Stimulated activated naive CD8-positive, alpha-beta T cell treated with anti-CD3 and anti-CD28 coated beads, Interleukin-15, amount 100 ng/mL, for 72 hours (primary cell): ENCODE measurements around the gene UBE2C.
A peak's percentile ranks its signal among the peaks of the same experiment; 100 is the strongest.
"Not testable (repeated sequence)": the region's sequence is repeated elsewhere in the genome, so short reads cannot be mapped to it uniquely, and the experiment has no call there.

ENCODE experiments used
- ATAC-seq: fragments of 150-1000 bp; cut with Tn5 transposase; 2 replicates; pipeline ENCODE4 v1.10.0; 2021; ENCODE audit warnings: mild to moderate bottlenecking, moderate library complexity
- DNase-seq, 2 donors: peaks; one replicate each; pipeline ENCODE4 v3.0.0; 2021 to 2022
- H3K27ac Mint-ChIP-seq, 2 donors: one replicate each; pipeline ENCODE4 v1.8.0; 2022; ENCODE audit warnings: mild to moderate bottlenecking in 2 of 2, mixed read lengths in 2 of 2, moderate library complexity in 2 of 2
- H3K27me3 Mint-ChIP-seq: one replicate; pipeline ENCODE4 v1.8.0; 2022; ENCODE audit warnings: mixed read lengths
- H3K4me1 Mint-ChIP-seq: one replicate; pipeline ENCODE4 v1.8.0; 2022; ENCODE audit warnings: mild to moderate bottlenecking, mixed read lengths
- H3K4me3 Mint-ChIP-seq, 2 donors: one replicate each; pipeline ENCODE4 v1.8.0; 2022; ENCODE audit warnings: mild to moderate bottlenecking in 2 of 2, mixed read lengths in 2 of 2, moderate library complexity in 1 of 2
- H3K9me3 Mint-ChIP-seq, 2 donors: one replicate each; pipeline ENCODE4 v1.8.0; 2022; ENCODE audit warnings: mixed read lengths in 2 of 2

The UBE2C gene

DNA sequence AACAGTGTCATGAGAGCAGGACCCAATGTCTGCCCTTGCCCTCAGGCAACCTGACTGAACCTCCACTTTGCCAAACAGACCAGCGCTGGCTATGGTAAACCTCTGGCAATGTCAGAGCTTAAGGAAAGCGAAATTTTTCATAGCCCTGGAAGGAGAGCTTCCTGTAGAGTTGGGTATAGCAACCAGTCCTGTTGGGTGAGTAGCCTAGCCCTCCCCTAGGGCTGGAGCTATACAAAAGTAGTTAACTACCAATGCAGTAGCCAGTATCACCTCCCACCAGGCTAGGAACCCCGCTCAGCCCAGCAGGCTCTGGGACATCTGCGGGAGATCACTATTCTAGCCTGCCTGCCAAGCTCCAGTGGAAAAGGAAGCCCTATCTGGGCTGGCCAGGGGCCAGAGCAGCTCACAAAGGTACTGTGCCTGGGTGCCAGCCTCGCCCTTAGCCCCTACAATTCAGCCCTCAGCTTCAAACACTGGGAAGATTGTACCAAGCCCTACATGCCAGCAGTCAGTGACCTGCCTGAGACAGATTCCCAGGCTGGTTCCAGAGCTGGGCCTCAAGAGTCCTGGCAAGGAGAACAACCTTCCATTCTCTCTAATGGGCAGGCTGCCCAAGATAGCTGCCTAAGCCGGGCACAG lies 28.7 kb upstream of the UBE2C start:
- Mint-ChIP-seq H3K27me3 (no peaks in the 10 kb centered on the region), H3K9me3 (no peaks in the 10 kb centered on the region), H3K4me1 (peaks cover 13% of the 10 kb centered on the region), H3K4me3 (no peak overlapping the region), H3K27ac (no peak overlapping the region)
- ATAC-seq, result no peak
- DNase-seq, result no peak

DNA sequence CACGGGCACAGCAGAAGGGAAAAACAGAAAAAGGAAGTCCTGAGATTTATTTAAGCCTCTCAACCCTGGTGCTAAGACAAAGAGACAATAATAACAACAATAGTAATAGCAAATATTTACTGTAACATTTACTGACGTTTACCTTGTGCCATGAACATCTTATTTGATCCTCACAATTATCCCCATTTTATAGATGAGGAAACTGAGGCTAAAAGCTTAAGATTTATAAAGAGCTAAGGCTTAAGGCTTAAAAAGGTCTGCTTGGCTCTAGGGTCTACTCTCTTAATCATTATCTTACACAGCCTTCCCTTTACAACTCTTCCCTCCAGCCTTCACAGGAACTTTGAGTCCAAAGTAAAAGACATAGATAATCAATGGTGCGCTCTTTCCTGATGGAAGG lies 24.1 kb upstream of the UBE2C start:
- Mint-ChIP-seq H3K27me3 (no peaks in the 10 kb centered on the region), H3K4me3 (no peak overlapping the region), H3K9me3 (no peaks in the 10 kb centered on the region), H3K27ac (no peak overlapping the region), H3K4me1 (peaks cover 14% of the 10 kb centered on the region)
- ATAC-seq (no peak), DNase-seq (no peak)

DNA sequence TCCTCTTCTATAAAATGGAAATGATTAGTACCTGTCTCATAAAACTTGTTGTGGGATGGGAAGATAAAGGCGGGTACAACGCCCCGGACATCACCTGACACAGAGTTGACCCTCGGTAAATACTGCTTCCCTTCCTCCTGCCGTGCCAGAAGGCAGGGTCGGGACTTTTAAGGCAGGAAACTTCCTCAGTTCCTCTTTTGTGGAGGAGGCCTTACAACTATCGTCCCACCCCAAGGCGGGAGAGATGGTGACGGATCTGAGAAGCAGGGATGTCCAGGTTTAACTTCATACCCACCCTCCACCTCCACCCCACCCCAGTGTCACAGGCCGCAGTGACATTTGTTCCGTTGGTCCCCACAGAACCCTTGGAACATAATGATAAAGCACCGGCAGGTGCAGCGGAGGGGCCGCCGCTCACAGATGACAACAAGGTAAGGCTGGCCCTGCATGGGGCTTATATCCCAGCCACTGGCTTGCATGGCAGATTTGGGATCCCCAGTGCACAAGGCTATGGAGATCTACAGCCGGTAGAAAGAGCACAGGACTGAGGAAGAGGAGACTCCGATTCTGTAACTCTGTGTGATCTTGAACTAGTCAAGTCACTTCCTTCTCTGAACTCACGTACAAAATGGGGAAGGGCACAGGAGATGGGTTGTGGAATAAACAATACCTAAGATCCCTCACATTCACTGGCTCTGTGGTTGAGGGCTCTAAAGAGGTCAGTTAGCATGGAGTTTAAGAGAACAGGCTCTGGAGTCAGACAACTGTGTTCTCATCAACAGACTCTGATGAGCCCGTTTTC lies 19.9 kb upstream of the UBE2C start:
- DNase-seq (no peak), ATAC-seq (no peak)
- peak overlapping the region; percentile 94 to 97 for H3K27ac Mint-ChIP-seq
- H3K4me1 Mint-ChIP-seq, result peaks cover 19% of the 10 kb centered on the region
- no peaks in the 10 kb centered on the region for H3K27me3 Mint-ChIP-seq
- H3K4me3 Mint-ChIP-seq, result peak overlapping the region; percentile 88 to 91
- no peaks in the 10 kb centered on the region for H3K9me3 Mint-ChIP-seq

DNA sequence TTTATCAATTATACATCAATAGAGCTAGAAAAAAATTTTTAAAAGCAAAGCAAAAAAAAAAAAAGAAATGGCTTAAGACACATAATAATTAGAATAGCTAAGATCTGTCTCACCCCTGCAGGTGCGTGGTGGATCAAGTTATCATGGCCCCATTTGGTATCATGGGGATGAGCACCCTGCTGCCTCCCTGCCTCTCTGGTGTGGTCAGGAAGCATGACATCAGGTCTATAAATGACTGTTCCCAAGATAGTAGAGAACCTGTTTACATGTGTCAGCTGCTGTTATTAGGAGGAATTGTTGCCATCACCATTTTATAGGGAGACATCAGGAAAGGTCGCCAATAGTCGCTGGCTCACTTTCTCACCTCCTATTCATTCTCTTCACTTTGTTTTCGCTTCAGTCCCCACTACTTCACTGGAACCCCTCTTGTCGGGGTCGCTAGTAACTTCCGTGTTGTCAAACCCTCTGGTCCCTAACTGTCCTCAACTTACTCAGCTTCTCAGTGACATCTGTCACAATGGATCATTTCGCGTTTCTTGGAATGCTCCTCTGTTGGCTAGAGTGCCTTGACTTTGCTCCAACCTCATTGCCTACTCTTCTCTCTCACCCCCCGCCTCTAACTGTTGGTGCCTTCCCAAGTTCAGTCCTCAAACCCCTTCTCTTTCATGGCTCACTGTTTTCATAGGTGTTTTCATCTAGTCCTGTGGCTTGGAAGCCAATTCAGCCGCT lies 15.9 kb upstream of the UBE2C start:
- Mint-ChIP-seq H3K9me3 (no peaks in the 10 kb centered on the region), H3K27me3 (no peaks in the 10 kb centered on the region), H3K4me3 (no peak overlapping the region), H3K4me1 (peaks cover 32% of the 10 kb centered on the region), H3K27ac (peak overlapping the region in 1 of 2 donors; percentile 46)
- DNase-seq (no peak), ATAC-seq (no peak)

DNA sequence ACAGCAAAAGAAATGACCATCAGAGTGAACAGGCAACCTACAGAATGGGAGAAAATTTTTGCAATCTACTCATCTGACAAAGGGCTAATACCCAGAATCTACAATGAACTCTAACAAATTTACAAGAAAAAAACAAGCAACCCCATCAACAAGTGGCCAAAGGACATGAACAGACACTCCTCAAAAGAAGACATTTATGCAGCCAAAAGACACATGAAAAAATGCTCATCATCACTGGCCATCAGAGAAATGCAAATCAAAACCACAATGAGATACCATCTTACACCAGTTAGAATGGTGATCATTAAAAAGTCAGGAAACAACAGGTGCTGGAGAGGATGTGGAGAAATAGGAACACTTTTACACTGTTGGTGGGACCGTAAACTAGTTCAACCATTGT lies 14.9 kb upstream of the UBE2C start:
- not testable (repeated sequence) for H3K27ac Mint-ChIP-seq, ATAC-seq, H3K4me3 Mint-ChIP-seq

DNA sequence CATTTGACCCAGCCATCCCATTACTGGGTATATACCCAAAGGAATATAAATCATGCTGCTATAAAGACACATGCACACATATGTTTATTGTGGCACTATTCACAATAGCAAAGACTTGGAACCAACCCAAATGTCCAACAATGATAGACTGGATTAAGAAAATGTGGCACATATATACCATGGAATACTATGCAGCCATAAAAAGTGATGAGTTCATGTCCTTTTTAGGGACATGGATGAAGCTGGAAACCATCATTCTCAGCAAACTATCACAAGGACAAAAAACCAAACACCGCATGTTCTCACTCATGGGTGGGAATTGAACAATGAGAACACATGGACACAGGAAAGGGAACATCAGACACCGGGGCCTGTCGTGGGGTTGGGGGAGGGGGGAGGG lies 14.5 kb upstream of the UBE2C start:
- H3K4me1 Mint-ChIP-seq, result peaks cover 23% of the 10 kb centered on the region
- not testable (repeated sequence) for DNase-seq, H3K9me3 Mint-ChIP-seq, H3K27ac Mint-ChIP-seq, H3K27me3 Mint-ChIP-seq, ATAC-seq, H3K4me3 Mint-ChIP-seq

More for the DNA sequence above, 14.9 kb upstream of the UBE2C start:
- H3K4me1 Mint-ChIP-seq, result peaks cover 27% of the 10 kb centered on the region
- DNase-seq, H3K9me3 Mint-ChIP-seq, H3K27me3 Mint-ChIP-seq: not testable (repeated sequence)

DNA sequence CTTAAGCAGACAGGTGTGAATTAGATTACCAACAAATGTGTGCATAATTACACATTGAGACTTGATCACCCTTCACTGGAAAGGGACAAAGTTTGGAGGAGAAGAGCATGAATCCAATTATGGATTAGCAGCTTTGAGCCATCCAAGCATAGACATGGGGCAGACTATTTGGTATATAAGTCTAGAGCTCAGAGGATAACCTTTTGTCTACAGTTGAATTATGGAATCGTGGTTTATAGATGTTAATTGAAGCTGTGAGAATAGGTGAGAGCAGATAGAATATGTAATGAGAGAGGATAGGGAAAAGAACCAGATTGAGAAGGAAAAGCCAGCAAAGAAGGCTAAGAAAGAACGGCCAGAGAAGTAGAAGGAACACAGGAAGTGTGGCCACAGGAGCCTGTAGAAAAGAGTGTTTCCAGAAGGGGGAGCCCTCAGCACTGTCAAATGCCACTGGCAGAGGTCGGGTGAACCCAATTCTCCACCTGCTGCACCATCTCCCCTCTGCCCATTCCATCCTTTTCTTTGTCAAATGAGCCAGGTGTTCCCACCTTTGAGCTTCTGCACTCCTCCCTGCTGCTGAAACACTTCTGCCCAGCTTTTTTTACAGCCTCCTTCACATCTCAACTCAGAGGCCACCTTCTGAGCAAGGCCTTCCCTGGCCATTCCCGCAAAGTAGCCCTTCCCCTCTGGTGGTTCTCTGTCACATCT lies 13.4 kb upstream of the UBE2C start:
- H3K27ac Mint-ChIP-seq, result peak overlapping the region in 1 of 2 donors; percentile 41
- H3K27me3 Mint-ChIP-seq, result no peaks in the 10 kb centered on the region
- ATAC-seq (peak; percentile 91), DNase-seq (peak; percentile 52 to 67)
- H3K4me3 Mint-ChIP-seq, result no peak overlapping the region
- peaks cover 20% of the 10 kb centered on the region for H3K4me1 Mint-ChIP-seq
- H3K9me3 Mint-ChIP-seq, result no peaks in the 10 kb centered on the region

DNA sequence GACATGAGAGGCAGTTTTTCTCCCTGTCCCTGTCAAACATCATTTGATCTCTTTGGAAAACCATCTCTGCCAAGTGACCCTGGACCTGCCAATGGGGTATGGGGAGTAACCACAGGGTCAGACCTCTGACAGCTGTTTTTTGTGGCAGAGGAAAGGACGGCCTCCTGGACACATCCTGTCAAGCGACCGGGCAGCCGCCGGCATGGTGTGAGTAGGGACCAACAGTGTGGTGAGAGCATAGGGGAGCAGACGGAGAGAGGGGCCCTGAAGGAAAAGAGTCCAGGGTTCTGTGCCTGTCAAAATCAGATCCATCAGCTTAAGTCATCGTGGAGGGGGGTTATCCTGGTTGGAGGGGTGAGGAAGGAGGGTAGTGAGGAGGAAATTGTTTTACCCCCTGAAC lies 10.6 kb upstream of the UBE2C start:
- H3K27ac Mint-ChIP-seq, result no peak overlapping the region
- H3K4me1 Mint-ChIP-seq, result peaks cover 15% of the 10 kb centered on the region
- H3K4me3 Mint-ChIP-seq, result no peak overlapping the region
- ATAC-seq (no peak), DNase-seq (no peak)
- H3K9me3 Mint-ChIP-seq, result no peaks in the 10 kb centered on the region
- H3K27me3 Mint-ChIP-seq, result no peaks in the 10 kb centered on the region

DNA sequence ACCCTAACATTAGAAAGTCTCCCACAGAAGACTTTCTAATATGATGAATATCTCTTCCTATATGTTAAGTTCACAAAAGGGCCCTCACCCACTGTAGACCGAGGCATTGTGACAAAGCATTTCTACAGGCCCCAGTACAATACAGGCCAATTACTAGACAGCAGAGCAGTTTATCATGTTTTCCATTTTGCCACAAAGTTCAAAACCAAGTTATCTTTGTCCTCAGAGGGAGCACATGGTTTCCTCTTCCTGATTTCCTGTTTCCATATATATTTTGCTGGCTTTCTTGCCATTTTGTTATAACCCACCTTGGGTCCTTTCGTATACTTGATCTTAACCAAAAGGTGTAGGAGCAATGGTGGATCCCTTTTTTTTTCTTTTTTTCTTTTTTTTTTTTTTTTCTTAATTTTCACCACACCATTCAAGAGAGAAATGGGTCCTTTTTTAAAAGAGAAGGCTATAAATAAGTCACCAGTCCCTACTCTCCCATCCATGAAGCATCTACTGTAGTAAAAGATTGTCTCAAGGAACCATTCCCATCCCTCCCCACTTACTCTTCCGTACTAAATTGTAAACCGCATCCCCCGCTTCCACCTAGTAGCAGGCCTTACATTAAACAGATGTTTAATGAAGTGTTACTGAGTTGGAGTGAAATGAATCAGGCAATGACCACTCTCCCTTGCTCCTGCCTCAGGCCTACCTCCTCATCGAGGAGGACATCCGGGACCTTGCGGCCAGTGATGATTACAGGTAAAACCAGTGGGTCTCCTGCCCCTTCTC lies 2.1 kb upstream of the UBE2C start:
- Mint-ChIP-seq H3K27me3 (no peaks in the 10 kb centered on the region), H3K9me3 (no peaks in the 10 kb centered on the region), H3K4me1 (peaks cover 21% of the 10 kb centered on the region), H3K4me3 (no peak overlapping the region), H3K27ac (no peak overlapping the region)
- DNase-seq (no peak), ATAC-seq (no peak)

DNA sequence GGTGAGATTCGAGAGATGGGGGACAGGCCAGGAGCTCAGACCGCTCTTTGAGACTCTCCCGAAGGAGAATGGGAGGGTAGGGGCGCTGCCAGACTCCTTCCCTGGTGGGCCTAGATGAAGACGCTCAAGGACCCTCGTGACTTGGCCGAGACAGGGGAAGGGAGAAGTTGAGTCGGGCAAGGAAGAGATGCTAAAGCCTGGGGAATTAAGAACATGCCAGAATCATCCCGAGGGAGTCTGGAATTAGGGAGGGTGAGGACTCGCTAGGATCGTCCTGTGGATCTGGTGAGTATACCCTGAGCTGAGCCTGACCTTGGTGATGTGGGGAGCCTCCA lies 529 bp downstream of the UBE2C start:
- DNase-seq (no peak), ATAC-seq (no peak)
- H3K4me1 Mint-ChIP-seq, result peaks cover 34% of the 10 kb centered on the region
- peak overlapping the region; percentile 97 to 99 for H3K27ac Mint-ChIP-seq
- no peaks in the 10 kb centered on the region for H3K27me3 Mint-ChIP-seq
- peak overlapping the region; percentile 95 to 96 for H3K4me3 Mint-ChIP-seq
- no peaks in the 10 kb centered on the region for H3K9me3 Mint-ChIP-seq

DNA sequence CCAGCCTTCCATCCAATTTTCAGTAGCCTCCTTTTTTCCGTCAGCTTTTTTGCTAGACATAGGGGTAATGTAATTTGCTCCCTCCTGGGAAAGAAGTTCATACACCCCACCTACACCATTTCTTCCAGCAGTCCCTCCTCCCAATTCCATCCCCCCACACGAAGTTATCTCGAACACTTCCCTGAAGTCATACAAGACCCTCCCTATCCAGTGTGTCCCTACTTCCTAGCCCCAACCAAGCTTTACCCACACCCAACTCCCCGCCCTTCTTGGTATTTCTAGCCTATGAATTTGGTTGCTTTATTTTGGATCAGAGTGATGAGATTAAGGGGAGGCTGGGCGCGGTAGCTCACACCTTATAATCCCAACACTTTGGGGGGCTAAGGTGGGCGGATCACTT lies 1.0 kb downstream of the UBE2C start:
- Mint-ChIP-seq H3K27me3 (no peaks in the 10 kb centered on the region), H3K4me1 (peaks cover 34% of the 10 kb centered on the region), H3K4me3 (peak overlapping the region; percentile 95 to 96), H3K9me3 (no peaks in the 10 kb centered on the region), H3K27ac (peak overlapping the region; percentile 97 to 99)
- ATAC-seq (no peak), DNase-seq (no peak)

DNA sequence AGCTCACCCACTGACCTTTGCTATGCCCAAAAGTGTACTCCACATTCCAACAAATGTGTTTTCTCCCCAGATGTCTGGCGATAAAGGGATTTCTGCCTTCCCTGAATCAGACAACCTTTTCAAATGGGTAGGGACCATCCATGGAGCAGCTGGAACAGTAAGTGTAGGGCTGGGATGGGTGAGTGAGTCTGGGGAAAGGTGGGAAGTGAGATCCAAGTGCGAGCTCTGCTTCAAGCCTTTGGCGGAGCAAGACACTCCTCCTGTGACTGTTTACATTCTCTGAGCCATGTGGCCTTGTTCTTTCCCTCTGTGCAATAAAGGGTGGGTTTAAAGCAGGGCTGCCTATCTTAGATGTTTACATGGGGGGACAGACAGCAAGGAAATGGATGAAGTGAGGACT lies 1.9 kb downstream of the UBE2C start:
- H3K27ac Mint-ChIP-seq, result no peak overlapping the region
- H3K4me1 Mint-ChIP-seq, result peaks cover 34% of the 10 kb centered on the region
- no peaks in the 10 kb centered on the region for H3K9me3 Mint-ChIP-seq
- ATAC-seq, result no peak
- H3K27me3 Mint-ChIP-seq, result no peaks in the 10 kb centered on the region
- H3K4me3 Mint-ChIP-seq, result no peak overlapping the region
- DNase-seq, result no peak

DNA sequence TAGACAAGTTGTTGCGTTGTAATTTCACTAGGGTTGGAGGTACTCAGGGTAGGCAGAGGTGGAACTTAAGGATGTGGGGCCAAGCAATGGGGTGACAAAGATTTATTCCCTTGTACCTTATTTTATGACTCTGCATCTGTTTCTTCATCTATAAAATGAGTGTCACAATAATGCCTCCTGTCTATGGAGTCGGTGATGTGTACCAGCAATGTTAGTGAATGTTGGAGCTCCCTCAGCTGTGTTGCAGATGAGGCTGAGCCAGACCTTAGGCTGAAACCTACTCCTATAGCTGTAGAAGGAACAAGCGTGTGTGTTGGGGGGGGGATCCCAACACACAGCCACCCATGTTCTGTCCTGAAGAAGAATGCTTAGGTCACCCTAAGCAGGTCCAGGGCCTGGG lies 4.5 kb downstream of the UBE2C start:
- H3K9me3 Mint-ChIP-seq, result no peaks in the 10 kb centered on the region
- ATAC-seq (no peak), DNase-seq (no peak)
- peaks cover 11% of the 10 kb centered on the region for H3K27me3 Mint-ChIP-seq
- peaks cover 33% of the 10 kb centered on the region for H3K4me1 Mint-ChIP-seq
- H3K4me3 Mint-ChIP-seq, result no peak overlapping the region
- H3K27ac Mint-ChIP-seq, result no peak overlapping the region

DNA sequence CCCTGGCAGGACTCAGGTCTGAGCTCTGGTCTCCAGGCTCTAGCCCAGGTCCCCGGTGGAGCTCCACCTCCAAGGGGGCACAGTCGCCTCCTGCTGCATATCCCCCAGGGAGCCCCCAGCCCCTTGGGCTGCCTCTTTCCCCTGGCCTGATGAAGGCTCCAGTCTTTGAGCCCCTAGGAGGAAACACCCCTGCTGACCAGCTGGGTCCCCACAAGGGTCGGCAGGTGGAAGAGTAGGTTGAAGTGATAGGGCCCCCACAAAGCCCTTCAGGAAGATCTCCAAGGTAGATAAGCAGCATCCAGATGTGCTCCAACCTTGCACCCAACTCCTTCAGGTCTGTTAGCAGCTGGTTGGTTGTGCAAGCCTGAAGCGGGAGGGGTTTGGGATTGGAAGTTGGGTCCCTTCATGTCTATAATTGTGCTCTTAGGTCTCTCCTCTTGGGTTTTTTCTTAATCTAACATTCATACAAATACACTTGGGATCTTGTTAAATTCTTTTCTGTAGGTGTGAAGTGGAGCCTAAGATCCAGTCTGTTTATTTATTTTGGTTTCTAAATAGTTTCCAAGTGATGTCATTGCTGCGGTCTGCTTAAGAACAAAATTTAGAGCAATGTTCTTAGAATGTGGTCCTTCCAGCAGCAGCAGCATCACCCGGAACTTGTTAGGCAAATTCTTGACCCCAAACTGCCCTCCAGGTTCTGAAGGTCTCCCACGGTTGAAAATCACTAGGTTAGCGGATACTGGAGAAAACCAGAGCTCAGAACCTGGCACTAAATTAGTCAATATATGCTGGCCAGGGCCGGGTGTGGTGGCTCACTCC lies 5.1 kb downstream of the UBE2C start:
- DNase-seq, result no peak
- Mint-ChIP-seq H3K27ac (peak overlapping the region in 1 of 2 donors; percentile 55), H3K4me3 (no peak overlapping the region), H3K9me3 (no peaks in the 10 kb centered on the region), H3K4me1 (peaks cover 31% of the 10 kb centered on the region), H3K27me3 (peaks cover 17% of the 10 kb centered on the region)
- no peak for ATAC-seq
